Measurements from ENCODE around the gene GRB10.

Gene GRB10

GRCh38 chr7:50543776-50544442 is 238.8 kb downstream of the GRB10 start:
- H3K4me2 ChIP-seq, result no peak overlapping the region
- H3K27me3 ChIP-seq (ENCODE audit: insufficient read depth, low read depth), result no peaks in the 10 kb centered on the region
- no peaks in the 10 kb centered on the region for H4K20me1 ChIP-seq (ENCODE audit: insufficient read depth)
- TF ChIP-seq, protein P1, sequence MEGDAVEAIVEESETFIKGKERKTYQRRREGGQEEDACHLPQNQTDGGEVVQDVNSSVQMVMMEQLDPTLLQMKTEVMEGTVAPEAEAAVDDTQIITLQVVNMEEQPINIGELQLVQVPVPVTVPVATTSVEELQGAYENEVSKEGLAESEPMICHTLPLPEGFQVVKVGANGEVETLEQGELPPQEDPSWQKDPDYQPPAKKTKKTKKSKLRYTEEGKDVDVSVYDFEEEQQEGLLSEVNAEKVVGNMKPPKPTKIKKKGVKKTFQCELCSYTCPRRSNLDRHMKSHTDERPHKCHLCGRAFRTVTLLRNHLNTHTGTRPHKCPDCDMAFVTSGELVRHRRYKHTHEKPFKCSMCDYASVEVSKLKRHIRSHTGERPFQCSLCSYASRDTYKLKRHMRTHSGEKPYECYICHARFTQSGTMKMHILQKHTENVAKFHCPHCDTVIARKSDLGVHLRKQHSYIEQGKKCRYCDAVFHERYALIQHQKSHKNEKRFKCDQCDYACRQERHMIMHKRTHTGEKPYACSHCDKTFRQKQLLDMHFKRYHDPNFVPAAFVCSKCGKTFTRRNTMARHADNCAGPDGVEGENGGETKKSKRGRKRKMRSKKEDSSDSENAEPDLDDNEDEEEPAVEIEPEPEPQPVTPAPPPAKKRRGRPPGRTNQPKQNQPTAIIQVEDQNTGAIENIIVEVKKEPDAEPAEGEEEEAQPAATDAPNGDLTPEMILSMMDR (conservative IDR thresholded peaks at IDR 0.05; ENCODE audit: low read depth, low read length), result no peak
- no peaks in the 10 kb centered on the region for H3K4me1 ChIP-seq (ENCODE audit: low read depth, poor library complexity, severe bottlenecking)
- H3K27ac ChIP-seq, result no peak overlapping the region
- no peak overlapping the region for H3K4me3 ChIP-seq (IDR thresholded peaks at IDR 0.05; ENCODE audit: insufficient read depth, low read depth, low read length)
- no peaks in the 10 kb centered on the region for H3K36me3 ChIP-seq (ENCODE audit: insufficient read depth)
- no peaks in the 10 kb centered on the region for H3K79me2 ChIP-seq (ENCODE audit: insufficient read depth, low read depth)
- no peak overlapping the region for H2AFZ ChIP-seq (ENCODE audit: low read depth)
- no peak overlapping the region for H3K9ac ChIP-seq

GRCh38 chr7:50542132-50542531 is 240.6 kb downstream of the GRB10 start:
- Histone ChIP-seq H3K4me1 (ENCODE audit: low read depth, poor library complexity, severe bottlenecking) (no peaks in the 10 kb centered on the region), H3K27me3 (ENCODE audit: insufficient read depth, low read depth) (no peaks in the 10 kb centered on the region), H3K9ac (no peak overlapping the region), H3K79me2 (ENCODE audit: insufficient read depth, low read depth) (no peaks in the 10 kb centered on the region), H4K20me1 (ENCODE audit: insufficient read depth) (no peaks in the 10 kb centered on the region), H3K36me3 (ENCODE audit: insufficient read depth) (no peaks in the 10 kb centered on the region), H3K4me2 (no peak overlapping the region), H3K4me3 (IDR thresholded peaks at IDR 0.05; ENCODE audit: insufficient read depth, low read depth, low read length) (no peak overlapping the region), H2AFZ (ENCODE audit: low read depth) (no peak overlapping the region), H3K27ac (no peak overlapping the region)
- TF ChIP-seq, protein P1 (conservative IDR thresholded peaks at IDR 0.05; ENCODE audit: low read depth, low read length), result no peak

GRCh38 chr7:50540785-50541579 is 241.7 kb downstream of the GRB10 start:
- Histone ChIP-seq H3K4me1 (ENCODE audit: low read depth, poor library complexity, severe bottlenecking) (no peaks in the 10 kb centered on the region), H3K4me3 (IDR thresholded peaks at IDR 0.05; ENCODE audit: insufficient read depth, low read depth, low read length) (no peak overlapping the region), H4K20me1 (ENCODE audit: insufficient read depth) (no peaks in the 10 kb centered on the region), H3K9ac (no peak overlapping the region), H2AFZ (ENCODE audit: low read depth) (no peak overlapping the region), H3K4me2 (no peak overlapping the region), H3K27me3 (ENCODE audit: insufficient read depth, low read depth) (no peaks in the 10 kb centered on the region), H3K79me2 (ENCODE audit: insufficient read depth, low read depth) (no peaks in the 10 kb centered on the region), H3K36me3 (ENCODE audit: insufficient read depth) (no peaks in the 10 kb centered on the region), H3K27ac (no peak overlapping the region)
- TF ChIP-seq, protein P1 (conservative IDR thresholded peaks at IDR 0.05; ENCODE audit: low read depth, low read length), result no peak
